H1 (cell line): ENCODE results near the gene PCNX1. TPM values are rescaled to one million over a fixed set of nuclear protein-coding genes. Genes with fewer than 3 reads are reported as not detected.

ENCODE experiments used
- CTCF ChIA-PET: fragments of 300-600 bp; sonication (Branson Sonifier 250); formaldehyde crosslinking; loops from one replicate; lab custom pipeline; 2021; ENCODE audit not compliant: partially characterized antibody; lab: Charles Lee
- POLR2A ChIA-PET: fragments of 300-600 bp; sonication (Branson Sonifier 250); formaldehyde crosslinking; loops from one replicate; lab custom pipeline; 2021; ENCODE audit warnings: inconsistent platforms; ENCODE audit not compliant: partially characterized antibody; lab: Charles Lee
- DNase-seq, 2 experiments: peaks; one replicate each; pipeline versions ENCODE4 v3.0.0 to v3.0.0-alpha.2; 2010 to 2022; ENCODE audit warnings: low spot score in 2 of 2, low read depth in 1 of 2, mixed read lengths in 1 of 2
- FAIRE-seq: peaks from 2 replicates; lab custom pipeline; 2011; peaks lifted over from hg19 to GRCh38; lab: Jason Lieb, UNC
- H2AFZ ChIP-seq: 2 replicates; pipeline ENCODE4 v1.8.1; 2012; ENCODE audit warnings: low read length, inconsistent platforms
- H2AK5ac ChIP-seq: 2 replicates; pipeline ENCODE4 v1.6.1; 2013; ENCODE audit warnings: low read depth, low read length
- H2BK120ac ChIP-seq: replicated peaks from 2 replicates; pipeline ENCODE3; 2013; ENCODE audit warnings: low read depth, low read length, inconsistent platforms
- H2BK12ac ChIP-seq: 2 replicates; pipeline ENCODE4 v1.6.1; 2013; ENCODE audit warnings: low read depth, low read length
- H2BK15ac ChIP-seq: 2 replicates; pipeline ENCODE4 v1.6.1; 2013; ENCODE audit warnings: low read length
- H2BK20ac ChIP-seq: 2 replicates; pipeline ENCODE4 v1.6.1; 2013; ENCODE audit warnings: low read length
- H2BK5ac ChIP-seq: 2 replicates; pipeline ENCODE4 v1.6.1; 2013; ENCODE audit warnings: low read depth, low read length
- H3K14ac ChIP-seq: 2 replicates; pipeline ENCODE4 v1.6.1; 2013; ENCODE audit warnings: inconsistent platforms; ENCODE audit not compliant: insufficient read length
- H3K18ac ChIP-seq: 2 replicates; pipeline ENCODE4 v1.6.1; 2013; ENCODE audit warnings: low read length; ENCODE audit errors: extremely low read depth
- H3K23ac ChIP-seq: 2 replicates; pipeline ENCODE4 v1.6.1; 2013; ENCODE audit warnings: inconsistent platforms; ENCODE audit not compliant: insufficient read length
- H3K23me2 ChIP-seq: 2 replicates; pipeline ENCODE4 v1.6.1; 2013; ENCODE audit warnings: low read depth, low read length
- H3K27ac ChIP-seq: 2 replicates; pipeline ENCODE4 v1.6.1; 2011; ENCODE audit warnings: low read depth, low read length, inconsistent platforms
- H3K27me3 ChIP-seq, 4 experiments: replicated peaks in 1 of 4; 1 replicate in 1 of 4; 2 replicates in 3 of 4; pipeline versions ENCODE4 v1.6.1 to v1.8.1; 2011 to 2013; ENCODE audit warnings: low read length in 3 of 4, mild to moderate bottlenecking in 3 of 4, inconsistent platforms in 2 of 4, mixed read lengths in 2 of 4, moderate library complexity in 1 of 4; ENCODE audit not compliant: control insufficient read depth in 3 of 4, insufficient read depth in 3 of 4; ENCODE audit errors: extremely low read depth in 1 of 4
- H3K36me3 ChIP-seq, 4 experiments: 2 replicates each; pipeline versions ENCODE4 v1.6.1 to v1.8.1; 2011 to 2013; ENCODE audit warnings: mild to moderate bottlenecking in 4 of 4, low read length in 3 of 4, moderate library complexity in 2 of 4, control low read depth in 1 of 4, inconsistent platforms in 1 of 4; ENCODE audit not compliant: insufficient read depth in 4 of 4, control insufficient read depth in 2 of 4
- H3K4ac ChIP-seq: replicated peaks from 2 replicates; pipeline ENCODE3; 2013; ENCODE audit warnings: low read length, low read depth, mixed read lengths, inconsistent platforms; ENCODE audit not compliant: insufficient read length
- H3K4me1 ChIP-seq, 4 experiments: replicated peaks in 1 of 4; 1 replicate in 1 of 4; 2 replicates in 3 of 4; pipeline versions ENCODE4 v1.6.1 to v1.8.1; 2011 to 2013; ENCODE audit warnings: low read length in 3 of 4, inconsistent platforms in 2 of 4, mixed read lengths in 1 of 4; ENCODE audit not compliant: insufficient read depth in 4 of 4, control insufficient read depth in 3 of 4
- H3K4me2 ChIP-seq, 2 experiments: 2 replicates each; pipeline versions ENCODE4 v1.6.1 to v1.8.1; 2011 to 2013; ENCODE audit warnings: low read depth in 2 of 2, low read length in 2 of 2, control low read depth in 1 of 2, inconsistent platforms in 1 of 2, mild to moderate bottlenecking in 1 of 2; ENCODE audit not compliant: insufficient read depth in 1 of 2
- H3K4me3 ChIP-seq, 4 experiments: fragments of 200-600, 300-600 bp in 1 of 4; sonication (generic), shearing (Covaris generic), sonication (Bioruptor Twin) in 1 of 4; 2 replicates each; pipeline versions ENCODE4 v1.5.1 to v1.8.1; 2011 to 2016; ENCODE audit warnings: low read length in 4 of 4, low read depth in 3 of 4, control low read depth in 2 of 4, inconsistent platforms in 2 of 4, mild to moderate bottlenecking in 2 of 4, mixed read lengths in 1 of 4, moderate library complexity in 1 of 4; ENCODE audit not compliant: insufficient read depth in 2 of 4; ENCODE audit errors: extremely low read depth in 1 of 4
- H3K56ac ChIP-seq: replicated peaks from 2 replicates; pipeline ENCODE3; 2013; ENCODE audit warnings: low read depth, mild to moderate bottlenecking, mixed read lengths, low read length, inconsistent platforms; ENCODE audit not compliant: insufficient read length
- H3K79me1 ChIP-seq: 2 replicates; pipeline ENCODE4 v1.6.1; 2013; ENCODE audit warnings: low read depth, low read length, control low read depth
- H3K79me2 ChIP-seq, 2 experiments: 2 replicates each; pipeline versions ENCODE4 v1.6.1 to v1.8.1; 2012 to 2013; ENCODE audit warnings: low read length in 2 of 2, mild to moderate bottlenecking in 2 of 2, inconsistent platforms in 1 of 2; ENCODE audit not compliant: insufficient read depth in 2 of 2, control insufficient read depth in 1 of 2
- H3K9ac ChIP-seq, 4 experiments: replicated peaks in 1 of 4; 1 replicate in 1 of 4; 2 replicates in 3 of 4; pipeline versions ENCODE4 v1.6.1 to v1.8.1; 2011 to 2013; ENCODE audit warnings: low read depth in 3 of 4, low read length in 3 of 4, control low read depth in 2 of 4, mild to moderate bottlenecking in 2 of 4, moderate library complexity in 2 of 4, inconsistent platforms in 1 of 4; ENCODE audit errors: extremely low read depth in 1 of 4
- H3K9me3 ChIP-seq, 2 experiments: 2 replicates each; pipeline versions ENCODE4 v1.6.1 to v1.8.1; 2012 to 2013; ENCODE audit warnings: mild to moderate bottlenecking in 2 of 2, moderate library complexity in 2 of 2, control low read depth in 1 of 2, inconsistent platforms in 1 of 2, low read depth in 1 of 2, low read length in 1 of 2, mixed read lengths in 1 of 2; ENCODE audit not compliant: insufficient read depth in 2 of 2
- H4K20me1 ChIP-seq, 2 experiments: replicated peaks in 1 of 2; 2 replicates each; pipeline versions ENCODE3 to v1.8.1; 2011 to 2013; ENCODE audit warnings: inconsistent platforms in 2 of 2, low read length in 2 of 2, mild to moderate bottlenecking in 1 of 2; ENCODE audit not compliant: insufficient read depth in 2 of 2, control insufficient read depth in 1 of 2
- H4K5ac ChIP-seq: 2 replicates; pipeline ENCODE4 v1.6.1; 2013; ENCODE audit warnings: low read length, low read depth, mixed read lengths, inconsistent platforms; ENCODE audit not compliant: insufficient read length
- H4K8ac ChIP-seq: 2 replicates; pipeline ENCODE4 v1.8.0; 2013; ENCODE audit warnings: mild to moderate bottlenecking, moderate library complexity, low read length, inconsistent platforms; ENCODE audit not compliant: insufficient read depth; ENCODE audit errors: extremely low read depth
- H4K91ac ChIP-seq: replicated peaks from 2 replicates; pipeline ENCODE3; 2013; ENCODE audit warnings: low read length, mixed read lengths, inconsistent platforms; ENCODE audit not compliant: insufficient read length
- WGBS, 2 experiments: shearing (Covaris generic) in 1 of 2; methylation state at CpG; one replicate each; pipeline versions ENCODE4 v1.1.6 to v1.1.7; 2013 to 2015; ENCODE audit warnings: low lambda C conversion rate in 2 of 2, mixed read lengths in 2 of 2, inconsistent platforms in 1 of 2, low coverage in 1 of 2, missing lambda C conversion rate in 1 of 2; ENCODE audit not compliant: insufficient replicate concordance in 2 of 2, insufficient coverage in 1 of 2, insufficient read length in 1 of 2; ENCODE audit errors: extremely low coverage in 1 of 2, missing lambda C conversion rate in 1 of 2; 5-methylcytosine and 5-hydroxymethylcytosine counted together
- polyA plus RNA-seq, 7 experiments: library from polyadenylated mRNA; depleted of rRNA in 3 of 7; stranded (reverse) in 5 of 7; unstranded in 2 of 7; fragments of >200 nt in 5 of 7; fragments of 200-250 nt in 2 of 7; gene quantifications; 1 replicate in 5 of 7; 2 replicates in 1 of 7; 4 replicates in 1 of 7; pipeline versions ENCODE4 v1.2.1 to v1.2.3, GENCODE V29; 2011 to 2013; ENCODE audit warnings: missing spikeins in 2 of 7, mixed read lengths in 2 of 7
- total RNA-seq: library from RNA; stranded (reverse); fragmentation: NEBNext Ultra II Directional; extraction: Animal tissue kit (Norgen Biotek cat#: 25700); gene quantifications from 2 replicates; pipeline ENCODE4 v1.2.1, GENCODE V29; 2021

Gene PCNX1
- total and polyA plus RNA-seq, 2 of the 8 experiments (the other 6 are each of a cell fraction or from before 2014, with no cell fraction given), result 37.7 to 53.2 TPM

- Histone ChIP-seq H3K27me3 (no peaks in the 10 kb centered on the region), H3K79me1 (no peaks in the 10 kb centered on the region), H3K4me2 (no peak overlapping the region), H3K9ac (no peak overlapping the region), H2BK12ac (no peak overlapping the region), H3K4ac (no peak overlapping the region), H3K27ac (no peak overlapping the region), H3K18ac (no peak overlapping the region), H2AK5ac (no peak overlapping the region), H4K20me1 (no peaks in the 10 kb centered on the region), H2BK15ac (no peak overlapping the region), H3K4me3 (no peak overlapping the region), H4K8ac (no peak overlapping the region), H3K79me2 (no peaks in the 10 kb centered on the region), H3K9me3 (no peaks in the 10 kb centered on the region), H2AFZ (no peak overlapping the region), H3K23me2 (no peaks in the 10 kb centered on the region), H3K14ac (no peak overlapping the region), H4K5ac (no peak overlapping the region), H3K23ac (no peak overlapping the region), H3K4me1 (peaks cover 0 to 6% (median 2%) of the 10 kb centered on the region in 4 experiments; a peak in 3 of 7 replicates), H2BK5ac (no peak overlapping the region), H4K91ac (no peak overlapping the region), H3K56ac (no peak overlapping the region), H3K36me3 (peaks cover 0 to 9% (median under 1%) of the 10 kb centered on the region in 4 experiments; a peak in 1 of 8 replicates), H2BK20ac (no peak overlapping the region), H2BK120ac (no peak overlapping the region)
- FAIRE-seq, result no peak
- POLR2A ChIA-PET, result interaction anchor here (0.6 to 0.7 kb wide), 2 partner anchors 72 to 616 kb away, joined by 3 to 5 read pairs; no protein-coding TSS in a partner anchor
- CTCF ChIA-PET, result interaction anchor here (0.7 to 2.1 kb wide), 3 partner anchors 11 to 598 kb away, joined by 3 to 8 read pairs (median 3); no protein-coding TSS in a partner anchor
- no peak for DNase-seq
- WGBS, 2 experiments, result 60% methylated on average over 2 of the region's 2 CpGs; no CpG with 5 or more reads in 1 of the 2 experiments
These were observed 208.0 kb downstream of the PCNX1 start for GRCh38 chr14:71115306-71115705.
